H9 (cell line): ENCODE results near the gene CLCN5. TPM values are rescaled to one million over a fixed set of nuclear protein-coding genes. Genes with fewer than 3 reads are reported as not detected.

ENCODE experiments used
- DNase-seq: peaks from one replicate; pipeline ENCODE4 v3.0.0-alpha.2; 2017
- H2AFZ ChIP-seq: one replicate; pipeline ENCODE4 v1.6.1; 2013; ENCODE audit warnings: mild to moderate bottlenecking, low read length, control low read depth, moderate library complexity
- H2AK5ac ChIP-seq: 2 replicates; pipeline ENCODE4 v1.6.1; 2013; ENCODE audit warnings: low read length, control low read depth, mixed read lengths; ENCODE audit not compliant: insufficient read length
- H2BK120ac ChIP-seq: one replicate; pipeline ENCODE4 v1.6.1; 2013; ENCODE audit warnings: low read depth, mild to moderate bottlenecking, low read length, control low read depth, inconsistent platforms; ENCODE audit not compliant: poor library complexity, severe bottlenecking
- H2BK12ac ChIP-seq: 2 replicates; pipeline ENCODE4 v1.6.1; 2013; ENCODE audit warnings: low read length, control low read depth, mixed read lengths, low read depth; ENCODE audit not compliant: insufficient read length
- H2BK15ac ChIP-seq: 2 replicates; pipeline ENCODE4 v1.6.1; 2013; ENCODE audit warnings: low read depth, low read length, control low read depth
- H2BK20ac ChIP-seq: one replicate; pipeline ENCODE4 v1.6.1; 2013; ENCODE audit warnings: low read depth, mild to moderate bottlenecking, low read length, control low read depth, inconsistent platforms; ENCODE audit not compliant: poor library complexity, severe bottlenecking
- H2BK5ac ChIP-seq: 2 replicates; pipeline ENCODE4 v1.6.1; 2013; ENCODE audit warnings: low read length, control low read depth, mixed read lengths; ENCODE audit not compliant: insufficient read length
- H3K14ac ChIP-seq: 2 replicates; pipeline ENCODE4 v1.6.1; 2013; ENCODE audit warnings: low read length, control low read depth; ENCODE audit not compliant: insufficient read depth
- H3K18ac ChIP-seq: 2 replicates; pipeline ENCODE4 v1.6.1; 2013; ENCODE audit warnings: low read depth, mild to moderate bottlenecking, mixed read lengths, low read length, control low read depth; ENCODE audit not compliant: insufficient read length
- H3K23ac ChIP-seq: 2 replicates; pipeline ENCODE4 v1.6.1; 2013; ENCODE audit warnings: low read length, control low read depth, mixed read lengths, low read depth; ENCODE audit not compliant: insufficient read length
- H3K23me2 ChIP-seq: 2 replicates; pipeline ENCODE4 v1.6.1; 2013; ENCODE audit warnings: low read depth, mild to moderate bottlenecking, mixed read lengths, low read length, control low read depth; ENCODE audit not compliant: insufficient read length, poor library complexity, severe bottlenecking
- H3K27ac ChIP-seq: 2 replicates; pipeline ENCODE4 v1.5.1; 2013; ENCODE audit warnings: low read length, control low read depth, mixed read lengths, low read depth; ENCODE audit not compliant: insufficient read length
- H3K27me3 ChIP-seq: 2 replicates; pipeline ENCODE4 v1.6.1; 2013; ENCODE audit warnings: low read length, control low read depth, inconsistent platforms; ENCODE audit not compliant: insufficient read depth
- H3K4ac ChIP-seq: 2 replicates; pipeline ENCODE4 v1.6.1; 2013; ENCODE audit warnings: low read depth, mild to moderate bottlenecking, control low read depth, inconsistent platforms, low read length, moderate library complexity
- H3K4me1 ChIP-seq: 2 replicates; pipeline ENCODE4 v1.6.1; 2013; ENCODE audit warnings: low read length, control low read depth, inconsistent platforms; ENCODE audit not compliant: insufficient read depth
- H3K4me2 ChIP-seq: 2 replicates; pipeline ENCODE4 v1.6.1; 2013; ENCODE audit warnings: low read length, control low read depth, mixed read lengths; ENCODE audit not compliant: insufficient read length, insufficient read depth
- H3K56ac ChIP-seq: 2 replicates; pipeline ENCODE4 v1.6.1; 2013; ENCODE audit warnings: low read depth, mild to moderate bottlenecking, mixed read lengths, low read length, control low read depth; ENCODE audit not compliant: insufficient read length
- H3K79me1 ChIP-seq: 2 replicates; pipeline ENCODE4 v1.6.1; 2013; ENCODE audit warnings: low read depth, mild to moderate bottlenecking, moderate library complexity, low read length, control low read depth, inconsistent platforms; ENCODE audit not compliant: insufficient read depth, poor library complexity, severe bottlenecking
- H3K79me2 ChIP-seq: 2 replicates; pipeline ENCODE4 v1.6.1; 2013; ENCODE audit warnings: low read length, control low read depth, inconsistent platforms; ENCODE audit not compliant: insufficient read depth
- H3K9ac ChIP-seq: 2 replicates; pipeline ENCODE4 v1.6.1; 2013; ENCODE audit warnings: low read length, control low read depth, mixed read lengths; ENCODE audit not compliant: insufficient read length; ENCODE audit errors: extremely low read depth
- H3K9me3 ChIP-seq: one replicate; pipeline ENCODE4 v1.6.1; 2013; ENCODE audit warnings: low read depth, low read length, inconsistent platforms; ENCODE audit not compliant: control insufficient read depth
- H3T11ph ChIP-seq: one replicate; pipeline ENCODE4 v1.6.1; 2013; ENCODE audit warnings: mild to moderate bottlenecking, low read length, control low read depth, inconsistent platforms
- H4K20me1 ChIP-seq: one replicate; pipeline ENCODE4 v1.6.1; 2013; ENCODE audit not compliant: control insufficient read depth, insufficient read length, insufficient read depth
- H4K5ac ChIP-seq: 2 replicates; pipeline ENCODE4 v1.6.1; 2013; ENCODE audit warnings: low read depth, mild to moderate bottlenecking, mixed read lengths, low read length, control low read depth; ENCODE audit not compliant: insufficient read length
- H4K8ac ChIP-seq: replicated peaks from 2 replicates; pipeline ENCODE4 v1.6.1; 2013; ENCODE audit warnings: low read length, control low read depth, mixed read lengths, low read depth; ENCODE audit not compliant: insufficient read length
- H4K91ac ChIP-seq: 2 replicates; pipeline ENCODE4 v1.6.1; 2013; ENCODE audit warnings: low read depth, mild to moderate bottlenecking, moderate library complexity, mixed read lengths, low read length, control low read depth; ENCODE audit not compliant: insufficient read length
- H3K27ac Mint-ChIP-seq, 3 experiments: 2 replicates in 2 of 3; 3 replicates in 1 of 3; pipeline ENCODE4 v1.8.0; 2020 to 2021; ENCODE audit warnings: mixed read lengths in 3 of 3, mild to moderate bottlenecking in 1 of 3, moderate library complexity in 1 of 3
- H3K27me3 Mint-ChIP-seq: 2 replicates; pipeline ENCODE4 v1.8.0; 2021; ENCODE audit warnings: low read depth, mild to moderate bottlenecking, moderate library complexity, mixed read lengths
- H3K36me3 Mint-ChIP-seq, 3 experiments: 2 replicates in 2 of 3; 3 replicates in 1 of 3; pipeline ENCODE4 v1.8.0; 2020 to 2021; ENCODE audit warnings: low read depth in 3 of 3, mixed read lengths in 3 of 3; ENCODE audit not compliant: insufficient read depth in 1 of 3
- H3K4me1 Mint-ChIP-seq, 2 experiments: 2 replicates each; pipeline ENCODE4 v1.8.0; 2020; ENCODE audit warnings: mixed read lengths in 2 of 2
- H3K4me3 Mint-ChIP-seq, 2 experiments: 2 replicates in 1 of 2; 3 replicates in 1 of 2; pipeline ENCODE4 v1.8.0; 2020 to 2021; ENCODE audit warnings: mild to moderate bottlenecking in 2 of 2, mixed read lengths in 2 of 2, moderate library complexity in 1 of 2
- H3K9me3 Mint-ChIP-seq, 2 experiments: 2 replicates in 1 of 2; 3 replicates in 1 of 2; pipeline ENCODE4 v1.8.0; 2020; ENCODE audit warnings: mild to moderate bottlenecking in 2 of 2, mixed read lengths in 2 of 2, moderate library complexity in 1 of 2
- WGBS: extraction: QIAGEN DNeasy Blood & Tissue Kit; methylation state at CpG from one replicate; pipeline ENCODE4 v1.1.7; 2013; ENCODE audit warnings: missing lambda C conversion rate, low lambda C conversion rate, mixed read lengths; ENCODE audit not compliant: insufficient read length; ENCODE audit errors: extremely low coverage; 5-methylcytosine and 5-hydroxymethylcytosine counted together
- total RNA-seq: library from RNA; stranded (reverse); gene quantifications from 2 replicates; pipeline ENCODE4 v1.2.1, GENCODE V29; 2021
- TF ChIP-seq, protein P1 (sequence below): fragments of 200-600 bp; sonication (generic); conservative IDR thresholded peaks from 3 replicates; pipeline ENCODE4 v1.8.0; 2021; ENCODE audit warnings: antibody characterized with exemption, mild to moderate bottlenecking

The CLCN5 gene
- total RNA-seq, 1 experiment from 2014 or later = 5.9 TPM

DNA sequence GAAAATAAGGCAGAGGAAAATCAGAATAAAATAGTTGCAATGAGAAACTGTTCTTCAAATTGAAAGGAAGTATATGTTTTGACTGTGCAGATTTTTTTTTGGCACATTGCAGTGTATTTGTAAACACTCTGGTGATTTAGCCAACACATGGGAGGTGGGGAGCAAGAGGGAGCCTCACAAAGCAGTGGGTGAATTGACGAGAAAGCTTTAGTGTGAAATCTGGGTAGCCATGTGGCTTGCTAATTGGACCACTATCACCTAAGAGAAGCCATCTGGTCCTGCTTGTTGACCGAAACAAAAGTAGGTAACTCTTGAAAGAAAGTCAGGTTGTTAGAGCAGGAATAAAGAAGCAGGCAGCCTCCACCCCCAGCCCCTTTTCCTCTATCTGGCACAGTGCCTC lies 10.4 kb downstream of the CLCN5 start:
- no peak overlapping the region for H3K4me2 ChIP-seq
- H3K36me3 Mint-ChIP-seq = no peaks in the 10 kb centered on the region
- H3K4me1 ChIP-seq = no peaks in the 10 kb centered on the region
- H3K9me3 ChIP-seq = peaks cover 8% of the 10 kb centered on the region
- H3K79me1 ChIP-seq = no peaks in the 10 kb centered on the region
- H3T11ph ChIP-seq = no peak overlapping the region
- no peak overlapping the region for H3K14ac ChIP-seq
- no peak overlapping the region for H2BK120ac ChIP-seq
- H2AK5ac ChIP-seq = no peak overlapping the region
- no peaks in the 10 kb centered on the region for H3K23me2 ChIP-seq
- no peak overlapping the region for H3K18ac ChIP-seq
- no peak overlapping the region for H3K27ac ChIP-seq
- H2BK12ac ChIP-seq = no peak overlapping the region
- H3K79me2 ChIP-seq = no peaks in the 10 kb centered on the region
- WGBS = no CpG with 5 or more reads among the region's 2 CpGs
- no peak overlapping the region for H3K9ac ChIP-seq
- H4K20me1 ChIP-seq = no peaks in the 10 kb centered on the region
- H4K8ac ChIP-seq = no peak overlapping the region
- peaks cover 46 to 53% of the 10 kb centered on the region in 2 experiments for H3K9me3 Mint-ChIP-seq
- TF ChIP-seq, protein P1, sequence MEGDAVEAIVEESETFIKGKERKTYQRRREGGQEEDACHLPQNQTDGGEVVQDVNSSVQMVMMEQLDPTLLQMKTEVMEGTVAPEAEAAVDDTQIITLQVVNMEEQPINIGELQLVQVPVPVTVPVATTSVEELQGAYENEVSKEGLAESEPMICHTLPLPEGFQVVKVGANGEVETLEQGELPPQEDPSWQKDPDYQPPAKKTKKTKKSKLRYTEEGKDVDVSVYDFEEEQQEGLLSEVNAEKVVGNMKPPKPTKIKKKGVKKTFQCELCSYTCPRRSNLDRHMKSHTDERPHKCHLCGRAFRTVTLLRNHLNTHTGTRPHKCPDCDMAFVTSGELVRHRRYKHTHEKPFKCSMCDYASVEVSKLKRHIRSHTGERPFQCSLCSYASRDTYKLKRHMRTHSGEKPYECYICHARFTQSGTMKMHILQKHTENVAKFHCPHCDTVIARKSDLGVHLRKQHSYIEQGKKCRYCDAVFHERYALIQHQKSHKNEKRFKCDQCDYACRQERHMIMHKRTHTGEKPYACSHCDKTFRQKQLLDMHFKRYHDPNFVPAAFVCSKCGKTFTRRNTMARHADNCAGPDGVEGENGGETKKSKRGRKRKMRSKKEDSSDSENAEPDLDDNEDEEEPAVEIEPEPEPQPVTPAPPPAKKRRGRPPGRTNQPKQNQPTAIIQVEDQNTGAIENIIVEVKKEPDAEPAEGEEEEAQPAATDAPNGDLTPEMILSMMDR = no peak
- no peak overlapping the region for H4K91ac ChIP-seq
- no peak overlapping the region for H3K27ac Mint-ChIP-seq
- H3K4ac ChIP-seq = no peak overlapping the region
- no peaks in the 10 kb centered on the region; the same call in 1 of the 2 replicates for H3K27me3 Mint-ChIP-seq
- H4K5ac ChIP-seq = no peak overlapping the region
- no peak overlapping the region for H2BK5ac ChIP-seq
- no peak overlapping the region for H3K56ac ChIP-seq
- H2BK20ac ChIP-seq = no peak overlapping the region
- H3K27me3 ChIP-seq = no peaks in the 10 kb centered on the region
- DNase-seq = no peak
- H2BK15ac ChIP-seq = no peak overlapping the region
- H3K4me1 Mint-ChIP-seq = no peaks in the 10 kb centered on the region
- no peak overlapping the region for H2AFZ ChIP-seq
- H3K4me3 Mint-ChIP-seq = no peak overlapping the region
- H3K23ac ChIP-seq = no peak overlapping the region
